Hematopoietic multipotent progenitor cell treated with erythropoietin and hydrocortisone succinate and interleukin-3 and kit ligand, for 4 days (in vitro differentiated cells): ENCODE data around the gene VAT1.
A peak's percentile ranks its signal among the peaks of the same experiment; 100 is the strongest.
"Not testable (repeated sequence)": the region's sequence is repeated elsewhere in the genome, so short reads cannot be mapped to it uniquely, and the experiment has no call there.

ENCODE experiments used
- DNase-seq: peaks from one replicate; pipeline ENCODE4 v3.0.0-alpha.2; 2015

VAT1 gene

DNA sequence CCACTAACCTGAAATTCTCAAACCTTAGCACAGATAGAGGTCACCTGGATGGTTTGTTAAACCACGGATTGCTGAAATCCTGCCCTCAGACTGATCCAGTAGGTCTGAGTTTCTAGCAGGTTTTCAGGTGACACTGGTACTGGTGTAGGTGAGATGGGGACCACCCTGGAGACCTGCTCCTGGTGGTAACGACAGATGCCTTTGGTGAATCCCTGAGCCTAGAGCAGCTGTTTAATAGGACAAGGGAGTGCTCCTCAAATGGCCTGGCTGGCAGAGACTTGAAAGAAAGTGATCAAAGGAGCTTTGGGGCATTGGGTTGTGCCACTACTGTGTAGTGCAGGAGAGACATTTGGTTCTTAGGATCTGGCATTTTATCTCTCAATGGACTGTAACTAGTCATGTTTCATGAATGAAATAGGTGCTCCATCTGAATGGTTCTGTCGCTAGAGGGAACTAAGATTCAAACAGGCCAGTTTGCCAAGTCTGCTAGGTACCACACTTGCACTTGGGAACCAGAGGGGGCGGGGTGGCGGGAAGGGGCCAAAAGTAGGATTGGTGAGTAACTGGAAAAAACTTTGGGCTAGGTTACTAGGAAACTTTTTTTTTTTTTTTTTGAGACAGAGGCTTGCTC, 18.5 kb downstream of the VAT1 start:
- peak; percentile 37 for DNase-seq

DNA sequence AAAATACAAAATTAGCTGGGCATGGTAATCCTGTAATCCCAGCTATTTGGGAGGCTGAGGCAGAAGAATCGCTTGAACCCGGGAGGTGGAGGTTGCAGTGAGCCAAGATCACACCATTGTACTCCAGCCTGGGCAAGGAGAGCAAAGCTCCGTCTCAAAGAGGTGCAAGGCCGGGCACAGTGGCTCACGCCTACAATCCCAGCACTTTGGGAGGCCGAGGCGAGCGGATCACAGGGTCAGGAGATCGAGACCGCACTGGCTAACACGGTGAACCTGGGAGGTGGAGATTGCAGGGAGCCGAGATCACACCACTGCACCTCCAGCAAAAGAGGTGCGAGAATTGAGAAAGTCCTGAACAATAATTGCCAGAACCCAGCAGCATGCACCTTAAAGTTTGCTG, 21.3 kb downstream of the VAT1 start:
- DNase-seq, result not testable (repeated sequence)

DNA sequence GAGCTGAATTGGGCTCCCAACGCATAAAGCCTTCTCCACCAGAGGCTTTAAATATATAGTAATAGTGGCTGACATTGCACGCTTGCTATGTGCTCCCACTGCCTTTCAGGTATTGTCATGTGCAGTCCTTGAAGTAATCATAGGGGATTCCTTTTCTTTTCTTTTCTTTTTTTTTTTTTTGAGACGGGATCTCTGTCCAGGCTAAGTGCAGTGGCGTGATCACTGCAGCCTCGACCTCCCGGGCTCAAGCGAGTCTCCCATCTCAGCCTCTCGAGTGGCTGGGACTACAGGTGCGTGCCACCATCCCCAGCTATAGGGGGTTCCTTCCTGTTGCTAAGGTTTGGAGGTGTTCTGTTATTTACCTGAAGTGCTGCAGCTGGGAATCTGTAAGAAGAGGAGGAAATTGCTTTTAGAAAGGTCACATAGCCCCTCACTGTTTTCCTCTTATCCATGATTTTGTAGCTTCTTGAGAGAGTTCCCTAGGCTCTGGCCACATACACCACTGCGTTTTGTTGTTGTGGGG, 23.1 kb downstream of the VAT1 start:
- no peak for DNase-seq

DNA sequence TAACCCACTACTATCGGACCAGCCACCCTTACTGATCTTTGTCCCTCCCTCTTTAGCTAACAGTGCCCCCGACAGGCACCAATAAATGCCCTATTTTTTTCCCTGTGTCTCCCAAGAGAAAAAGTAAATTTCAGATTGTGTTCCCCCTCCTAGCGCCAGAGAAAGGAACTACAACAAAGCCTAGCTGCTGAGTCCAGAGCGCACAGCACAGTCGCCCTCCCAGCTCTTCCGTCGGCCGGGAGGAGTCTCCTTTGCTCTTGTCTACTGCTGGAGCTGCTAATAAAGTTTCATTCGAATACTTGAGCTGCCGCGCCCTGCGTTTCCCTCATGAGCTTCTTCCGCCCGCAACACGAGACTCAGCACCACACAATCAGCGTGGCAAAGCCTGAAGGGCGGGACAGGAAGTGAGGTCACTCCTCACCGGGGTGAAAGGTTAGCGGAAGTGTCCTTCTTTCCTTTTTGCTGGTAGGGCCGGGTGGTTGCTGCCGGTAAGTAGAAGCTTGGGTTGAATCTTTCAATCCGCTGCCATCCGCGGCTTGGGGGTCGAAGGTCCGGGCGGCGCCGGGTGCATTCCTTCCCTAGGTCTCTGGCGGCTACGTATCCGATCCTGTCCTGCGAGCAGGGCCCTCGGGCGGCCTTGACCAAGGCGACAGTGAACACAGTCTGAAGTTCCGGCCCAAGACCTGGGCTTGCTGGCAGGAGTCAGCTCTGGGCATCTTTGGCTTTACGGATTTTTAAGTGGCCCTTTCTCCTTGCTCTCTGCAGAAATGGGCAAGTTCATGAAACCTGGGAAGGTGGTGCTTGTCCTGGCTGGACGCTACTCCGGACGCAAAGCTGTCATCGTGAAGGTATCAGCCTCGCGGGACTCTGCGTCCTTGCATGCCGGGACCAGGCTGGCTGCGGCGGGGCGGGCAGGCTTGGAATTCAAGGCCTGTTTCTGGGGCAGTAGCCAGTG, 23.9 kb downstream of the VAT1 start, which contains the start of gene RPL27:
Gene RPL27, plus strand, starts transcription at position 436 of the 955 bp plus-strand sequence. Its CDS starts 332 bp downstream, at position 768.
- peak; percentile 100 for DNase-seq

DNA sequence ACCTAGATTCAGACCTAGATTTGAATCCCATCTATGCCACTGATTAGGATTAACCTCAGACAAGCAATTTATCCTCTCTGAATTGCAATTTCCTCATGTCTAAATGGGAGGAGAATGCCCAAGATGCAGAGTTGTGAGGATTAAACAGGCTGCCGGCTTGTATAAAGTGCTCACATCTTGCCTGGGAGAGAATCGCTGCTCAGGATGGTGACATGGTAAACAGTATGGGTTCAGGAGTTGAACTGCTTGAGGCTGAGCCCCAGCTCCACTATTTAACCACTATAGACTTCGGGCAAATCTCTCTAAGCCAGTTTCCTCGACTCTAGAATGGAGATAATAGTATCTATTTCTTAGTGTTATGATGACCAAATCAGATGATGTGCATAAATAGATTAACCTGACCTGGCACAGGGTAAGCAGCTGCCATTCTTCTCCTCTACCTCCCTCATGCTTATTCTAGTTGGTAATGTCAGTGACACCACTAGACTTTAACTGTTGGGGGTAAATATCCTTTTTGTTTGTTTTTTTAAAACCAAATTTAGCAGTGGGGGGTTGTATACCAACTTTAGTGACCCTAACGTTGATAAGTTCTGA, 24.7 kb downstream of the VAT1 start:
- DNase-seq, result no peak

- DNase-seq, result not testable (repeated sequence)
These were observed 28.3 kb downstream of the VAT1 start for GRCh38 chr17:42993913-42994312.

DNA sequence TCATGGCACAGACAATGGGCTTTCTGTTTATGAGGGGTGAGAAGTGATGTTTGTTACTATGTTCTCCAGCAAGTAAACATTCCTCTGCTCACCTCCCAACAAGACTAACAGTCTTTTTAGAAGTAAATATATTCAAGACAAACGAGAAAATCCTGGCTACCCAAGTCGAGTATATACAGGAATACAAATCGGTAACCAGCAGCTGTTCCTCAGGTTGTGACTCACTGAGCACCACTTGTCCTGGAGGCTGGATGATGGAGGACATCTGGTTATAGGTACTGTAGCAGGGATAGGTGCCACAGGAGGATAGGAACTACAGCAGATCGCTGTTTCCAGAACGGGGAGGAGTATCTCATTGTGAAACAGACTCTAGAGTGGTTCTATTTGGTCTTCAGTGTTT, 29.3 kb downstream of the VAT1 start:
- DNase-seq, result no peak

DNA sequence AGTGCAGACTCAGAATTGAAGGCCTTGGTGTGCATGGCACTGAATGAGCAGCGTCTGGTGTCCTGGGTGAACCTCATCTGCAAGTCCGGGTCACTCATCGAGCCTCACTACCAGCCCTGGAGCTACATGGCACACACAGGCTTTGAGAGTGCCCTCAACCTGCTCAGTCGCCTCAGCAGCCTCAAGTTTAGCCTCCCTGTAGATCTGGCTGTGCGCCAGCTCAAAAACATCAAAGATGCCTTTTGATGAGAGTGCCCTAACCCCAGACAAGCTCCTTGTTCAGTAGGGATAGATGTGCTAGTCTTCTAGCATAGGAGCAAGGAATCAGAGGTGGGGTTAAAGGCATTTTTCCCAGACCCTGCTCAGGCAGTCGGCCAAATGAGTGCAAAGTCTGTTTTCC, 30.7 kb downstream of the VAT1 start:
- DNase-seq, result no peak

DNA sequence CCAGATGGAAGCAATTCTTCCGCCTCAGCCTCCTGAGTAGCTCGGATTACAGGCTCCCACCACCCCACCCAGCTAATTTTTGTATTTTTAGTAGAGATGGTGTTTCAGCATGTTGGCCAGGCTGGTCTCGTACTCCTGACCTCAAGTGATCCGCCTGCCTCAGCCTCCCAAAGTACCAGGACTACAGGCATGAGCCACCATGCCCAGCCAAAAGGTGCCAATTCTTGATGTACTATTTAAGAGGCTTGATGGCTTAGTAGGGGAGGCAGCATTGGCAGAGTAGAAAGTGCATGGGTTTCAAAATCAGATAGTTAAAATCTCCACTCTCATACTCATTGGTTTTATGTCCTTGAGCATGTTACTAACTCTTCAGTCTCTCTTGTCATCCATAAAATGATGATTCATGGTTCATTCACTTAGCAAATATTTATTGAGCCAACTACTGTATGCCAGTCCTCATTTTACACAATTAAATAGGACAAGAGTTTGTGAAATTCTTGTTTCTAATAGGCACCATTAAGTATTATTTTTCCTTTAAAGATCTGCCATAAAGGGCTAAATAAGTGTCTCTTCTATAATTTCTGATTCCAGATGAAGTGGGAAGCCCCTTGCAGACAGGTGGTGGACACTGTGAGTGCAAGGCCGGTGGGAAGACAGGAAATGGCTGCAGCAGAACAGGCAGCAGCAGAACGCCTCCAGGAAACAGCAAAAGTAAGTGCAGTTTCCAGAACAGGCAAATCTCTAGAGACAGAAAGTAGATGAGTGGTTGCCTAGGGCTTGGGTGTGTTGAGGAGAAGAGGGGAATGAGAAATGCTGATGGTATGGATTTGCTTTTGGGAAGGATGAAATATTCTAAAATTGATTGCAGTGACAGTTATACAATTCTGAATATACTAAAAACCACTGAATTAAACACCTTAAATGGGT, 32.2 kb downstream of the VAT1 start:
- no peak for DNase-seq

- no peak for DNase-seq
These were observed 33.0 kb downstream of the VAT1 start for GRCh38 chr17:42989141-42989540.

- peak; percentile 86 for DNase-seq
These were observed 37.0 kb downstream of the VAT1 start for GRCh38 chr17:42985225-42985624.

DNA sequence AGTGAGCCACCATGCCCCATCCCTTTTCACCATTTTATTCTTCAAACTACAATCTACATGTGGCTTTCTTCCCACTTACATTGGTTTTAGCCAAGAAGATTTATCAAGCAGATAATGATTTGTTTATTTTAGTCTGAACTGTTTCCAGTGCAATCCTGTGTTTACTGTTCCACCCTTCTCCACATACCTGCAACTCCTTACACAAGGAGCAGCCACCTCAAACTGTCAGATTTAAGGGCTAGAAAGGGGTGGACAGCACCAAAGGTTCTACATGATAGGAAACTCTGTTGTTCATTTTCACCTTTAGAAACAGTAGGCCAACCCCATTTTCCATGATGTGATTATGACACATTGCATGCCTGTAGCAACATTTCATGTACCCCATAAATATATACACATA, 39.9 kb downstream of the VAT1 start:
- DNase-seq, result no peak

DNA sequence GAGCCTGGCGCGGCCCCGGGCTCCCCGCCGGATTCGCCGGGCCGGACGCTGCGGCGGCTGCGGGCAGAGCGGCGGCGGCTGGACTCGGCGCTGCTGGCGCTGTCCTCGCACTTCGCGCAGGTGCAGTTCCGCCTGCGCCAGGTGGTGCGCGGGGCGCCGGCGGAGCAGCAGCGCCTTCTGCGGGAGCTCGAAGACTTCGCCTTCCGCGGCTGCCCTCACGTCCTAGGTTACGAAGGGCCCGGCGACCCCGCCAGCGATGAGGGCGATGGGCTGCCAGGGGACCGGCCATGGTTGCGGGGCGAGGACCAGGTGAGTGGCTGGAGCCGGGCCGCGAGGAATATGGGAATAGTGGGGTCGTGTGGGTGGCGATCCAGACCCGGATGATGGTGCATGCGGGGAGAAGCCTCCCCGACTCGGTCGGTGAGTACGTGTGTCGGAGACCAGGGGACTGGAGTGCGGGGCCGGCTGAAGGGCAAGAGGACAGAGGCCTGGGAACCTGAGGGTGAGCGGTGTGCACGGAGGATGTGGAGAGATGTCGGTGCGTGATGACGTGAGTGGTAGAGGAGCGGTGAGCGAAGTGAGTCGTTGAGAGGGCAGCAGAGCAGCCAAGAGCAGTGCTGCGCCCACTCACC, 41.3 kb downstream of the VAT1 start:
- peak; percentile 75 for DNase-seq

- peak; percentile 96 for DNase-seq
These were observed 41.9 kb downstream of the VAT1 start, which contains the start of gene RUNDC1 for GRCh38 chr17:42980274-42980765. TSS of gene RUNDC1 (plus strand) at chr17:42980565. CDS start at chr17:42980577, 12 bp downstream.

DNA sequence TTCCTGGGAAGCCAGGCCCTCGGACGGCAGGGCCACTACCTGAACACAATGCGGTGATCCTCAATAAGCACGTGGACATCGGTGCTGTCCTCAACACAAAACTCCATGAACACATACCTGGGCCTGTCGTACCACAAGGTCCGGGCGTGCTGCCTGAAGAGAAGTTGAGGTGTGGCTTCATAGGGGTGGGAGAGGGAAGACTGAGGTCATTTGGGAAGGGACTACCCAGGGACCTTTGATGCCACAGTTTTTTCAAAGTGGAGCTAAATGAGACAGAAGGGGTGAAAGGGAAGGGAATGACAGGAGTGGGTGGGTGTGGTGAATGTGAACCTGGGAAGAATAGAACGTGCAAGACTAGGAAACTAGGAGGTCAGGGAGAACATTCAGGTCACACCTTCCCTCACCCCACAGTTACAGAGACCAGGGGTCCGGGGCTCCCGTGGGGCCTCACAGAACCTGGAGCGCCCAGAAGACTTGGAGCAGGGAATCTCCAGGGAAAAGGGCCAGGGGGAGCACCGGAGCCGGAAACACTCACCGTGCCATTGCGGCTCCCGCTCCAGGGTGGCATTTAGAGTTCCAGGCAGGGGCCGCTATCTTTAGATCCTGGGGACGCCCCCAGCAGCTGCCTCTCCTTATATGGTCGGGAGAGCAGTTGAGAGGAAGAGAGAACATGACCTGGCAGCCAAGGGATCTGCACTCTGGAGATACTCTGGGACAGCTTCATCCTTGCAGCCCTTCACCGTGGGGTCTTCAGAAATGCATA, 42.5 kb downstream of the VAT1 start, which contains the start of gene PTGES3L:
Gene PTGES3L, minus strand, starts transcription at position 570 of the 763 bp plus-strand sequence. Its CDS starts 27 bp downstream, at position 543.
- peak; percentile 89 for DNase-seq

- not testable (repeated sequence) for DNase-seq
These were observed 46.5 kb downstream of the VAT1 start for GRCh38 chr17:42975701-42976100.

GRCh38 chr17:42975265-42975664, 46.9 kb downstream of the VAT1 start:
- DNase-seq, result no peak

DNA sequence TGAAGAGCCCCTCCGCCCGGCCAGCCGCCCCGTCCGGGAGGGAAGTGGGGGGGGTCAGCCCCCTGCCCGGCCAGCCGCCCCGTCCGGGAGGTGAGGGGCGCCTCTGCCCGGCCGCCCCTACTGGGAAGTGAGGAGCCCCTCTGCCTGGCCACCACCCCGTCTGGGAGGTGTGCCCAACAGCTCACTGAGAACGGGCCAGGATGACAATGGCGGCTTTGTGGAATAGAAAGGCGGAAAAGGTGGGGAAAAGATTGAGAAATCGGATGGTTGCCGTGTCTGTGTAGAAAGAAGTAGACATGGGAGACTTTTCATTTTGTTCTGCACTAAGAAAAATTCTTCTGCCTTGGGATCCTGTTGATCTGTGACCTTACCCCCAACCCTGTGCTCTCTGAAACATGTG, 48.9 kb downstream of the VAT1 start:
- DNase-seq, result not testable (repeated sequence)

- DNase-seq, result no peak
These were observed 50.6 kb downstream of the VAT1 start for GRCh38 chr17:42971589-42971988.

GRCh38 chr17:42969001-42969581, 53.1 kb downstream of the VAT1 start:
- peak; percentile 40 for DNase-seq
